Testis (tissue), 2 donors: ENCODE measurements around the gene ZFYVE21.

Experiments used
- POLR2A ChIP-seq: fragments of 450-650 bp; IDR thresholded peaks from one replicate; pipeline ENCODE4 v1.6.1; 2017; ENCODE audit warnings: antibody characterized with exemption, mild to moderate bottlenecking, moderate library complexity
- TF ChIP-seq, protein P1 (sequence below), 3 experiments: fragments of 450-650 bp in 2 of 3; fragments of 200-600 bp in 1 of 3; sonication (generic) in 1 of 3; IDR thresholded peaks; one replicate each; pipeline ENCODE4 v1.5.1; 2016 to 2019; ENCODE audit warnings: antibody characterized with exemption in 3 of 3, mild to moderate bottlenecking in 2 of 3, moderate library complexity in 1 of 3

GRCh38 chr14:103696466-103697071, 19.0 kb upstream of the ZFYVE21 start:
- TF ChIP-seq, protein P1, sequence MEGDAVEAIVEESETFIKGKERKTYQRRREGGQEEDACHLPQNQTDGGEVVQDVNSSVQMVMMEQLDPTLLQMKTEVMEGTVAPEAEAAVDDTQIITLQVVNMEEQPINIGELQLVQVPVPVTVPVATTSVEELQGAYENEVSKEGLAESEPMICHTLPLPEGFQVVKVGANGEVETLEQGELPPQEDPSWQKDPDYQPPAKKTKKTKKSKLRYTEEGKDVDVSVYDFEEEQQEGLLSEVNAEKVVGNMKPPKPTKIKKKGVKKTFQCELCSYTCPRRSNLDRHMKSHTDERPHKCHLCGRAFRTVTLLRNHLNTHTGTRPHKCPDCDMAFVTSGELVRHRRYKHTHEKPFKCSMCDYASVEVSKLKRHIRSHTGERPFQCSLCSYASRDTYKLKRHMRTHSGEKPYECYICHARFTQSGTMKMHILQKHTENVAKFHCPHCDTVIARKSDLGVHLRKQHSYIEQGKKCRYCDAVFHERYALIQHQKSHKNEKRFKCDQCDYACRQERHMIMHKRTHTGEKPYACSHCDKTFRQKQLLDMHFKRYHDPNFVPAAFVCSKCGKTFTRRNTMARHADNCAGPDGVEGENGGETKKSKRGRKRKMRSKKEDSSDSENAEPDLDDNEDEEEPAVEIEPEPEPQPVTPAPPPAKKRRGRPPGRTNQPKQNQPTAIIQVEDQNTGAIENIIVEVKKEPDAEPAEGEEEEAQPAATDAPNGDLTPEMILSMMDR (IDR thresholded peaks at IDR 0.05) = no peak
- TF ChIP-seq POLR2A = no peak
